Ascending aorta (tissue), 2 donors: ENCODE data around the gene FAF1. TPM values are rescaled to one million over a fixed set of nuclear protein-coding genes. Genes with fewer than 3 reads are reported as not detected.

Experiments
- DNase-seq, 2 donors: peaks; one replicate each; pipeline ENCODE4 v3.0.0-alpha.2; 2019; ENCODE audit warnings: low spot score in 2 of 2
- H3K27ac ChIP-seq, 2 donors: fragments of 200-600 bp; sonication (generic); one replicate each; pipeline ENCODE4 v1.5.1; 2016 to 2017; ENCODE audit warnings: mild to moderate bottlenecking in 1 of 2
- H3K27me3 ChIP-seq: fragments of 200-600 bp; sonication (generic); one replicate; pipeline ENCODE4 v1.5.1; 2017
- H3K36me3 ChIP-seq, 2 donors: fragments of 200-600 bp; sonication (generic); one replicate each; pipeline ENCODE4 v1.5.1; 2016
- H3K4me1 ChIP-seq, 2 donors: fragments of 200-600 bp; sonication (generic); one replicate each; pipeline ENCODE4 v1.5.1; 2016 to 2017; ENCODE audit warnings: mild to moderate bottlenecking in 1 of 2
- H3K4me3 ChIP-seq, 2 donors: fragments of 200-600 bp; sonication (generic); one replicate each; pipeline ENCODE4 v1.5.1; 2016 to 2017; ENCODE audit warnings: mild to moderate bottlenecking in 1 of 2
- H3K9me3 ChIP-seq, 2 donors: fragments of 200-600 bp; sonication (generic); one replicate each; pipeline ENCODE4 v1.5.1; 2016
- CTCF ChIP-seq, 3 experiments: fragments of 200-600 bp in 2 of 3; fragments of 450-650 bp in 1 of 3; sonication (generic) in 2 of 3; IDR thresholded peaks; one replicate each; pipeline ENCODE4 v1.5.1; 2016 to 2019; ENCODE audit warnings: antibody characterized with exemption in 3 of 3, mild to moderate bottlenecking in 1 of 3, moderate library complexity in 1 of 3
- intact Hi-C: fragments of 100-400 bp; cut with DNase I; formaldehyde crosslinking; loops from one replicate; pipeline ENCODE4 v1.15.1; 2023
- total RNA-seq: library from RNA; depleted of rRNA; stranded (reverse); fragments of >200 nt; gene quantifications from one replicate; pipeline ENCODE4 v1.1.0, GENCODE V29; 2016

Gene FAF1
- total RNA-seq, 1 donor from 2014 or later, result 16.4 TPM

GRCh38 chr1:50701706-50702317 is 258.3 kb downstream of the FAF1 start:
- DNase-seq, result no peak
- no peaks in the 10 kb centered on the region for H3K27me3 ChIP-seq

GRCh38 chr1:50700621-50701020 is 259.4 kb downstream of the FAF1 start:
- H3K9me3 ChIP-seq, result no peaks in the 10 kb centered on the region
- no peaks in the 10 kb centered on the region for H3K36me3 ChIP-seq
- no peak overlapping the region for H3K27ac ChIP-seq
- H3K4me3 ChIP-seq, result no peak overlapping the region
- no peak for TF ChIP-seq CTCF (IDR thresholded peaks at IDR 0.05)
- no peaks in the 10 kb centered on the region for H3K27me3 ChIP-seq
- peaks cover 0 to 2% of the 10 kb centered on the region in 2 donors for H3K4me1 ChIP-seq
- DNase-seq, result no peak
- intact Hi-C loops, result loop anchor here (5.0 kb wide), 1 partner anchor 333 kb away; no protein-coding TSS in a partner anchor

More at GRCh38 chr1:50701706-50702317, 258.3 kb downstream of the FAF1 start:
- H3K27ac ChIP-seq, result no peak overlapping the region
- no peak overlapping the region for H3K4me3 ChIP-seq
- H3K36me3 ChIP-seq, result no peaks in the 10 kb centered on the region
- H3K4me1 ChIP-seq, result peaks cover 0 to 2% of the 10 kb centered on the region in 2 donors
- no peak for TF ChIP-seq CTCF (IDR thresholded peaks at IDR 0.05)
- intact Hi-C loops, result loop anchor here (5.0 kb wide), 1 partner anchor 335 kb away; no protein-coding TSS in a partner anchor
- H3K9me3 ChIP-seq, result no peaks in the 10 kb centered on the region

- Histone ChIP-seq H3K27ac (no peak overlapping the region), H3K4me3 (no peak overlapping the region), H3K9me3 (no peaks in the 10 kb centered on the region), H3K4me1 (peaks cover 0 to 2% of the 10 kb centered on the region in 2 donors), H3K36me3 (no peaks in the 10 kb centered on the region), H3K27me3 (no peaks in the 10 kb centered on the region)
- intact Hi-C loops, result loop anchor here (5.0 kb wide), 1 partner anchor 333 kb away; no protein-coding TSS in a partner anchor
- no peak for DNase-seq
- no peak for TF ChIP-seq CTCF (IDR thresholded peaks at IDR 0.05)
Observed at GRCh38 chr1:50700214-50700613, 259.9 kb downstream of the FAF1 start.

- H3K9me3 ChIP-seq, result no peaks in the 10 kb centered on the region
- intact Hi-C loops, result loop anchor here (5.0 kb wide), 1 partner anchor 332 kb away; no protein-coding TSS in a partner anchor
- TF ChIP-seq CTCF (IDR thresholded peaks at IDR 0.05), result no peak
- H3K4me1 ChIP-seq, result peaks cover 0 to 2% of the 10 kb centered on the region in 2 donors
- no peaks in the 10 kb centered on the region for H3K27me3 ChIP-seq
- no peak for DNase-seq
- no peaks in the 10 kb centered on the region for H3K36me3 ChIP-seq
- H3K27ac ChIP-seq, result no peak overlapping the region
- no peak overlapping the region for H3K4me3 ChIP-seq
Observed at GRCh38 chr1:50699795-50700194, 260.3 kb downstream of the FAF1 start.

GRCh38 chr1:50697440-50698421 is 262.3 kb downstream of the FAF1 start:
- H3K4me3 ChIP-seq, result no peak overlapping the region
- H3K27ac ChIP-seq, result no peak overlapping the region
- DNase-seq, result no peak
- H3K9me3 ChIP-seq, result no peaks in the 10 kb centered on the region
- no peaks in the 10 kb centered on the region for H3K36me3 ChIP-seq
- intact Hi-C loops, result no loop called here
- TF ChIP-seq CTCF (IDR thresholded peaks at IDR 0.05), result no peak
- H3K4me1 ChIP-seq, result no peaks in the 10 kb centered on the region
- H3K27me3 ChIP-seq, result no peaks in the 10 kb centered on the region
